DMS153 (cell line): Measurements from ENCODE around the gene ABCB6.

Experiments
- DNase-seq: peaks from one replicate; lab custom pipeline; 2025; lab: John Stamatoyannopoulos, UW

The ABCB6 gene

DNA sequence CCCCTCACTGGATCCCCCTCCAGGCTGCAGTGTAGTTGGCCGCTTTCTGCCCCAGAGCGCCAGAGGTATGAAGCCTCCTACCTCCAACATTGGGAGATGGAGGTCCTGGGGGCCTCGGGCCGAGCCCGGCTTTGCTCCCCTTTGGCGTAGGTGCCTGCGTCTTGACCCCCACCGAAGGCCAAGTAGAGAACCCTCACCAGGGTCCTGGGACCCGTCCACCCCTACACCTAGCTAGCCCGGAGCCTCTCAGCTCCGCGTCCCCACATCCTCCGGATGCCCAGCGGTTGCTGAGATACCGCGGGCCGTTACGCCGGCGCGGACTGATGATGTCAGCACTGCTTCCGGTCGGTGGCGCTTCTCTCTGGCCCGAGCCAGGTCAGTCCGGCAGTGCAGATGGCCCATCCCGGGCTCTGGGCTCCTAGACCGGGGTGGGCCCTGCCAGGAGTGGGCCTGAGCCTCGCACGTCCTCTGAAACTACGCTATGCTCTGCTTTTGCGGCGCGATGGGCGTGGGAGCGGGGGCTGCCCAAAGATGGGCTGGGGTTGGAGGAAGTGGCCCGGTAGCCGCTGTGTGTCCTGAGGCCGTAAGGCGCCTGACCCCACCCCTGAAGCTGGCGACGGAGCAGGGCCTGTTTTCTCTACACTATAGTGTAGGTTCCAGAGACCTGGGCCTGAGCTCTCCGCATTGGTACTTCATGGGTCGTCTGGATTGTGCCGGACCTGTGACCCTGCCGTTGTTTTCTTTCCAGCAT lies 26.6 kb upstream of the ABCB6 start, which contains the start of the genes GLB1L and STK16:
Gene GLB1L (minus strand): TSS at position 297 of the 751 bp plus-strand sequence. CDS start 1,871 bp downstream, outside the sequence.
Gene STK16 (plus strand): TSS at position 332 of the 751 bp plus-strand sequence. CDS start 521 bp downstream, outside the sequence.
- DNase-seq, result peak; percentile 80

DNA sequence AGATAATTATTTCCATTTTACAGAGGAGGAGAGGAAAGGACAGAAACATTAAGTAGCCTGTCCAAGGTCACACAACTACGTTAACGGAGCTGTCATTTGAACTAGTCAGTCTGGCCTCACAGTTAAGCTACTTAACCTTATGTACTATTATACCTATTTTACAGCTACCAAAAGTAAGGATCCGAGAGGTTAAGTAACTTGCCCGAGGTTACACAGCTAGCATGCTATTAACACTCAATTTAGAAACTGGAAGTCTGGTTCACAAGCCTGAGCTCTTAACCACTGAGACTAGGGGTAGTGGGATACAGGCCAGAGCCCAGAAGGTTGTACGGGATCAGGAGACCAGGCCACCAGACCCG lies 26.0 kb upstream of the ABCB6 start:
- no peak for DNase-seq

DNA sequence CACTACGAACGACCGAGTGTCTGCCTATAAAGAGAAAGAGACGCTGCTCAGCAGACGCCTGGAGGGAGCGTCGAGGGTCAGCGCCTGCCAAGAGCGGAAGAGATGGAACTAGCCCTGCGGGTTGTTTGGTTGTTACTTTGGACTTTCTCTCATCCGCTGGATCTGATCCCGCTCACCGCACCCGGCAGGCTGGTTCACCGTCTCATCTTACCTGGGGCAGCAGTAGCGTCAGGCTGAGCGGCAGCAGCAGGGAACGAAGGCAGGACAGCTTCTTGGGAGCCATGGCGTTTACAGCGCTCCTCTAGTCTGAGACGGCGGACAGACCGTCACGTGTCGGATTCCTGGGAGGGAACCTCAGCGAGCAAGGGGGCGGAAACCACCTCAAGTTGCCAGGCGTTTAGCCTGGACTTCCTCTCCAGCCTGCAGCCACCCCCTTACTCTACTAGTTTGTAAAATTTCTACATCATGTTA lies 24.6 kb upstream of the ABCB6 start:
- no peak for DNase-seq

DNA sequence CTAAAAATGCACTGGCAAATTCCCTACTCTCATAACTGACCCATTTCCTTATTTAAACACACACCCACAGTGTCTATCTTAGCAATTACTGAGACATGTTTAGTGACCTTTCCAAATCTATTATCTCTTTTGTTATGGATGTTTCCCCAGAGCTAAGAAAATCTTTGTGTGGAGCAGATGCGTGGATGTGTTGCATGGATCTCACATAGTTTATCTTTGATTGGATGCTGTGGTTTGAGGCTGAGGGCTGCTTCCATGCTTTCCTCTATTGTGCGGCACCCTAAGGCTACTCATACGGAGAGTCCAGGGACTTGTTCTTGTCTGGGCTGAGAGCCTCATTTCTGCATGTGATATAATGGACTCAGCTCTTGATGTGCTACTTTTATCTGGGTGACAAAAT lies 15.6 kb upstream of the ABCB6 start:
- DNase-seq, result no peak

DNA sequence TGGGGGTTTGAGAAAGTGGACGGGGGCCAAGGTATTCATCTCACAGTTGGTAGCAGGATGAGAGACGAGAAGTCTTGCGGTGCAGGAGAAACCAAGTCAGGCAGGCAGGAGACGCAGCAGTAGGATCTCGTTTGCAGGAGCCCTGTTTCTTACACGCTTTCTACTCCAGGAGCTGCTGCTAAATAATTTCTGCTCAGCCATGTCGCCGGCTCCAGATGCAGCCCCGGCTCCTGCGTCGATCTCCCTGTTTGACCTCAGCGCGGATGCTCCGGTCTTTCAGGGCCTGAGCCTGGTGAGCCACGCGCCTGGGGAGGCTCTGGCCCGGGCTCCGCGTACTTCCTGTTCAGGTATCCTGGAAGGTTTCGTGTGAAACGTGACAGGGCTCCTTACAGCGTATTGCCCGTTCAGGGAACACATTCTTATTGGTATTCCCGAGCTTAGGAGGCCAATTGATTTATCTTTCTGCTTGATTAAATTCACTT lies 11.3 kb upstream of the ABCB6 start:
- DNase-seq, result no peak

DNA sequence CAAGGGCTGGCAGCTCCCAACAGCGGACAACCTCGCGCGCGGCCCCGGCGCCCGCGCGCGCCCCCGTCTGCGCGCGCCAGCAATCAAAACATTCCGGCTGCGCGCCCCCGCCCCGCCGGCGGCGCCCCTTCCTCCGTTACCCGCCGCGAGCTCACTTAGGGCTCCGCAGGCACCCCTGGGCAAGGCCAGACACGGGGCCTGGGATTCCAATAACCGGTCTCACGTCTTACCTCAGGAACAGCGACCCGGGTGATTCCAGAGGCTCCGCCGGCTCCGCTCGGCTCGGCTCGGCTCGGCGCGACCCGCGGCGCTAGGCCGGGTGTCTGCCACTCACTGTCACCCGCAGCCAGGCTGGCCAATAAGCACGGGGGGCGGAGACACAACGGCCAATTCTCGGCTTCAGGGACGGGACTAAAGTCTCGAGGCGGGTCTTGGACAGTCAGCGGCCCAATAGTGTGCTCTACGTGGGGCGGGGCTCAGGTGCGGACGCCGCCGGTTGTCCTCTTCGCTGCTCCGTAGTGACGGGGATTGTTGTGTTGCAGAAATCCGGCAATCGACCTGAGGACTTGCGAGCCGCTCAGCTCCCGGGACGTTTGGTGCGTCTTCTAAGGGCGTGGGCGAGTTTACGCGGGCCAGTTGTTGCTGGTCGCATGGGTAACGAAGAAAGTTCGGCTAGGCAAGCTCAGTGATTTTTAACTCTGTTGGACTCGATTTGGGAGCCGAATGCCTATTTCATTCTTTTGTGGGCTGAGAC lies 10.7 kb upstream of the ABCB6 start, which contains the start of the genes ANKZF1 and ATG9A:
Gene ANKZF1 (plus strand): TSS at position 502 of the 754 bp plus-strand sequence. CDS start 452 bp downstream, outside the sequence.
Gene ATG9A (minus strand): TSS at position 332 of the 754 bp plus-strand sequence. CDS start 1,612 bp downstream, outside the sequence.
- DNase-seq, result peak; percentile 98

DNA sequence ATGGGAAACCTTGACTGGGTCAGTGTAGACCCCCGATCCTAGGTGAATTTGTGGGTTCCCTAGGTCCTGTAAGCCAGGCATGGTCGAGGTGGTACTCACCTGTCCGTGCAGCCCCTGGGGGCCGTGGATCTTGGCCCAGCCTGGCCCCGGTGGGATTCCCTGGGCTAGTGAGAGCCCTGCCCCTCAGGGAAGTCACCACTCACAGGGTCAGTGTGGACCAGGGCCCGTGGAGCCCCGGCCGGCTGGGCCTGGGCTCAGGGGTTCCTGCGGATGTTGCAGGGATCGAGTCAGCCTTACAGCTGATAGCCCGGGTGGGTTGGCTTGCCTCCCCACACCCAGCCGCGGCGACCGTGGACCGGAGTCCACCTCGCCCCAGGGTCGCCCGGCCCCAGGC lies 10.2 kb upstream of the ABCB6 start:
- no peak for DNase-seq

DNA sequence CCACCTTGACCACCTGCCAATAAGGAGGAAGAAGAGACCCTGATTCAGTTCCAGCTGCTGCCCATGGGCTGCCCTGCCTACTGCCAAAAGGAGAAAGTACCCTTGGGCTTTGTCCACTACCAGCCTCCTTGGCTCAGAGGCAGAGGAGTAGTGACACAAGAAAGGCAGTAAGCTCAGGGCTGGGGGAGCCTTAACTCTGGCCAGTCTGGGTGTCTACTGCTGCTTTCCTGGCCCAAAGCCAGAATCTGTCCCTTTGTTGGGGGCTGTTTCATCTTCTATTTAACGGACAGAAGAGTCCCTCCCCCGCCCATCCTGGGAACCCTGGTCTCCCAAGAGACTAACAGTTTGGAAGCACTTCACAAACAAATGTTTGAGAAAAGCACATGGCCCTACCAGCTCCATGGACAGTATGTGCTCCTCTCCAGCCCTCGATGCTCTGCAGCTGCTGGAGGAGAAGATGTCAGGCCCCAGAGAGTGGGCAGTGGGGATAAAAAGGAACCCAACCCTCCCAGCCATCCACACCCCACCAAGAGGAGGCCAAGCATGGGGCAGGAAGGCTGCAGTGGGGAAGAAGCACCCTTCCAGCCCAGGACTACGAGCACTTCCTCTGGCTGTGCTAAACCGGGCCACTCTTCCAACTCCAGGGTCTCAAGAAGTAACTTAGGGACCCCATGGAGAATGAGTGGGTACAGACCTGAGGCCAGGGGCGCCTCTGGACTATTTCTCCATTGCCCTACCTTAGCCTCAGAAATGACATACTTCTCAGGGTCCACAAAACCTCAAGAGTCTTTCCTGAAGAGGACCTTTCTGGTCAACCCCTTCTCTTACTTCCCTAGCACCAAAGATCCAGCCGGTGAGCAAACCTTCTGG lies 9.5 kb upstream of the ABCB6 start:
- no peak for DNase-seq

DNA sequence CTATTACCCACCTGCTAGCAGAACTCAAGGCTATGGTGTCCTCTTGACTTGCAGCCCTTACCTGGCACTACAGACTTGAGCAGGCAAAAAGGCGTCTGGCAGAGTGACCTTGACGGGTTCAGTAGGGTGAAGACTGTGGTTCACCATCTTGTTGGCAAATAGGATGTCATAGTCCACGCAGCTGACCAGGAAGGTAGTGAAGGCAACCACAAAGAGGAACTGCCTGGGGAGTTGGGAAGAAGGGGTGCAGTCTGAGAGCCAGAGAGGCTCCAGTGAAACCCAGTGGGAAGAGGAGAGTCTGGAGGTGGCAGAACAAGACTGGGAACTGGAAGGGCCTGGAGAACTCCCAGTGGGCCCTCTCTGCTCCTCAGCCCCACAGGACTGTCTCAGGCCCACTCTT lies 6.6 kb upstream of the ABCB6 start:
- DNase-seq, result no peak

DNA sequence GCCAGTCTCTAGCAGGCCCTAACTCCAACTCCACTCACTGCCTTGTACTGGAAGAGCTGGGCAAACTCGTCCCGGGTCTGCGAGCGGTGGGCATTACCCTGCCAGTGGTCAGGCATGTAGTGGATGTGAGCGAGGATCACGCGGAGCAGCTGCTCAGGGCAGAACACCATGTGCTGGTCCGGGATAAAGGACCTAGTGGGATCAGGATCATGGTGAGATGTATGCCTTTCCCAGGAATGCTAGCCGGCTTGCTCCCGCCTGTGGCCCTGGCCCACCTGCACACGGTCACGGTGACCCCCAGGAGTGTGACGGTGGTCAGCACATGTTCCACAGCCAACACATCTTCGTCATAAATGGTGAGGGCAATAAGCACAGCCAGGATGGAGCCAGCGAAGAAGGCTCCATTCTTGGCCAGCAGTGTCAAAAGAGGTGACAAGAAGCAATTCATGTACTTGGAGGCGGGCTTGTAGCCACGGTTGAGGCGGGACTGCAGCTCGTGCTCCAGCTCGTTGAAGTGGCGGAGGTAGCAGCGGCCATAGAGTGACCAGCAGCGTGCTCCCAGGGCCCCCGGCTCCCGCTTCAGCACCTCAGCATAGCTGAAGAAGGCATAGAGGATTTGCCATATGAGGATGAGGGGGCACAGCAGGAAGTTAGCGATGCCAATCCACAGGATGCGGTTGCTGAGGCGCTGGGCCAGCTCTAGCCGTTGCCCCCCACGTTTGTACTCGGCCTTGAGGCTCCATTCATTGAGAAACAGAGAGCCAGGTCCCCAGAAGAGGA lies 5.3 kb upstream of the ABCB6 start:
- DNase-seq, result no peak

DNA sequence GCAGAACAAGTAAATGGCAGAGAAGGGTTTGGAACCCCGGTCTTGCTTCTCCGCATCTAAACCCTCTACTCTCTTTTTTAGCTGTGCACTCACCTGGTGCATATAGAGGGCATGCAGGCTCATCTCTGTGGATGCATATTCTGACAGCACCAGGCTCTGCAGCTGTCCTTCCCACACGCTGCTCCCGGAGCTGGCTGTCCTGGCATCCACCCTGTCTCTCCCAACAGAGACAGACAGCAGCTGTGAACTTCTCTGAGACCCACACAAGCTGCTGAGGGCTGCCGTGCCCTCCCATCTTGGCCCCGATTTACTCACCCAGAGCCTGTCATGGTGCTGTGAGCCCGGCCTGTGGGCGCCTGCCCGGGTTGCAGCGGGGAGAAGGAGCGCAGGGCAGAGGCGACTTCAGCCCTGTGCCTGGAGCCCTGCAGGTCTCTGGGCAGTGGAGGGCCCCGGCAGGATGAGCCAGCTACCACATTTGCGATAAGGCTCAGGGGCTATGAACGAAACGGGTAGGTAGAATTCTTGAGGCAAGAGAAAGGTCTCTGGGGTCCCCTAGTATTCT lies 3.3 kb upstream of the ABCB6 start:
- DNase-seq, result no peak

DNA sequence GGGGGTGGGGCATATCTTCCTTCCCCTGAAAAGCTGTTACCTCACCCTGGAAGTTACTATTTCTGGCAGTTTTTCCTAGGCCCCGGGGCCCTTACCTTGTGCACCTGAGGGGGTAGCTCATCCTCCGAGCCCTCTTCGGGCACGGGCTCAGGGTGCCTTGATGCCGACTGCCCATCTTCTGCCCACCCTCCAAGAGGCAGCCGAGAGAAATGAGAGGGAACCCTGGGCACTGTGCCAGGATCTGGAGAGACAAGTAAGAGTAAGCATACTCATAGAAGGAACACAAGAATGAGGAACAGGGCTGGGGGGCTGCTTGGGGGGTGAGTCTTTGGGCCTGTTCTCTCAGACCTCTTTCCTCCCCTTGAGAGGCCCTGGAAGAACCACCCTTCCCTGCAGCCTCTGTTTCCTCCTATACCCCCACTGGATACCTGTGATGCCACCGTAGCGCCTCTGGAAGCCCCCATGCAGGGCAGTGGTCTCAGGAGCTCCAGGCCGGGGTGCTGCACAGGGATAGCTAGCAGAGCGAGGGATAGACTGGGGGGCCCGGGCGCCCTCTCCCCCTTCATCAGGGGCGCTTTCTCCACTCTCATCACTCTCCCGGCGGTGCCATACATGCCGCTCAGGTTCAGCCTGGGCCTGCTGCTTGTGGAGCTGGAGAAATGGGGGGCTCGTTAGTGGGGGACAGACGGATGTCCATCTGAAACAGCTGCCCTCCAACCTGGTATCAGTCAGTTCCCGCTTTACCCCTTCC lies 2.1 kb upstream of the ABCB6 start:
- DNase-seq, result no peak

DNA sequence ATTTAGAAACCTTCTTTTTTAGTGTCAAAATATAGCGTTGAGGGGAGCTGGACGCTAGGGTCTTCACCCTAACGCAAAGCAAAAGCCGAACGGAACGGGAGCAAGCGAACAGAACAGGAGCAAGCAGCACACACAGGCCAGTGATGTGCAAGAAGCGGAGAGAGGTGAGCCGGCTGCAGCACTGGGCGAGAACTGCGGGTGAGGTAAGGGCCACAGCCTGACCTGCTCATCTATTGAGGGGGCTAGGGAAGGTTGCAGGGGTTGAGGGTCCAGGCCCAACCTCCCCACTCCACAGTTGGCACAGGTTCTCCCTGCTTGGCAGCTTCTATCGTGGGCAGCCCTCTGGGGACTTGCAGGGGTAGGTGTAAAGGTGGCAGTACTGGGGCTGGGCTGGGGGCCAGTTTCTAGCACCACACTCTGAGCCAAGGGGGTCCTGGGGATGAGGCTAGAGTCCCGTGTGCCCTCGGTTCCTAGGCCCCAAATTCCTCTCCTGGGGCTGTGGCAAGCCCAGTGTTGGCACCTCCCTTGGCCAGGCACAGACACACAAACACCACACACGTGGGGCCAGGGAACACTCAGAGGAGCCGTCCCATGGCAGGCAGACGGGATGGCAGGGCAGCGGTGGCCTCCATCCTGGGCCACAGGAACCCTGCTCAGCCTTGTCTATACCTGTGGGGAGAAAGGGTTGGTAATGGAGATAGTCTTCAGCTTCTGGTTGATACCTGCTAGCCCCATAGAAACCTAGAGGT lies 1.2 kb upstream of the ABCB6 start:
- no peak for DNase-seq

DNA sequence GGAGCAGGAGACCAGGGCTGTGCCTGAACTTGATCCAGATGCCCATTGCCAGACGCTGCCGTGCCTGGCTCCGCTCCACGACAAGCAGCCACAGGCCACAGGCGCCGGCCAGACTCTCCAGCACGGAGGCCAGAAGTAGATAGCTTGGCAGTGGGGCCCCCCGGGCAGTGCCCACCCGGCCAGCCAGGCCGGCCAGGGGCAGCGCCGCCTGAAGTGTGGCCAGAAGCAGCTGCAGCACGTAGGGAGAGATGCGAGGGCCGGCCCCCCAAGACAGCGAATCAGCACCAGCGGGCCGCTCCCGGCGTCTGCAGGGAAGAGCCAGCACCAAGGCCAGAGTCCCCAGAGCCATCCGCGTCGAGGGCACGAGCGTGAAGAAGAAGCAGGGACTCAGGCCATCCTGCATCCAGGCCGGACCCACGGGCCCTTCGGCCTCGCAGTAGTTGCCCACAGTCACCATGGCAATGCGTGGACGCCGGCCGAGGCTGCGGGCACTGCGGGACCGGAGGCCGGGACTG lies 484 bp downstream of the ABCB6 start:
- peak; percentile 53 for DNase-seq

DNA sequence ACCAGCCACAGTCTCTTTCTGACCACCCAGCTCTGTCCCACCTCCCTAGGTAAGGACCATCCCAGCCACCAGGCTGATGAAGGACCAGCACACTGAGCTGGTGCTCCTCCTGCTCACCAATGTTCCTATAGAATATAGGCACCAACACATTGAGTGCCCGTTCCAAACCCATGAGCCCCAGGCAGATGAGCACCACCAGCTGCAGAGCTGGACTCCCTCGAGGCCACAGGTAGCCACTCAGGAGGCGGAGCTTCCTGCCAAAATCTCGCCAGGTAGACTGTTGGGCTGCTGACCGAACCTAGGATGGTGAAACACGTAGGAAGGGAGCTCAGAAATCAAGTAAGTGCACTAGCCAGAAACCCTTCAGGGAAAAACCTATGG lies 2.2 kb downstream of the ABCB6 start:
- DNase-seq, result no peak

DNA sequence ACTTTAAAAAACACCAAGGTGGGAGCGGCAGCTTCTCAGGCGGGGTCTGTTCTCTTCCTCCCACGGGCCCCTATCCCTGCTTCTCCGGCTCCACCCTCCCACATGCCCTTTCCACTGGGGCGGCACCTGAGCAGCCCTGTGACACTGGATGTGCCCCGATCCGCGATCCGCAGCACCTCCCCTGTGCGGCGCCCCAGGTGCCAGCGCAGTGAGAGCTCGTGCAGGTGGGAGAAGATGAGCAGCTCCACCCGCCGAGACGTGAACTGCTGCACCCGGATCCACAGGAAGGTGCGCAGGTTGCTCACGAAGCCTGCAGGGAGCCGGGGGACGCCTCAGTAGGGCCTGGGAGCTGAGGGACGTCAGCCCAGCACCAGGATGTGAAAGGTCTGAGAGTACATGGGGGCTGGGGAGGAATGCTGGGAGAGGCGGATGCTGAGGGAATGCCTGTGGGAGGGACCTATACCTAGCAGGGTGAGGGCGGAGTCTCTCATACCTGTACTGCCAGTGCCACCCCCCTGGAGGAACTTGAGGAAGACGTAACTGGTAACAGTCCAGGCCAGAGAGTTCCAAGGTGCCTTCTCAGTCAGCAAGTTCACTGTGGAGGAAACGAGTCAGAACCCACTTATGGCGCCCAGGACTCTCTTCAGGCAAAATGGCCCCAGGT lies 2.8 kb downstream of the ABCB6 start:
- no peak for DNase-seq

DNA sequence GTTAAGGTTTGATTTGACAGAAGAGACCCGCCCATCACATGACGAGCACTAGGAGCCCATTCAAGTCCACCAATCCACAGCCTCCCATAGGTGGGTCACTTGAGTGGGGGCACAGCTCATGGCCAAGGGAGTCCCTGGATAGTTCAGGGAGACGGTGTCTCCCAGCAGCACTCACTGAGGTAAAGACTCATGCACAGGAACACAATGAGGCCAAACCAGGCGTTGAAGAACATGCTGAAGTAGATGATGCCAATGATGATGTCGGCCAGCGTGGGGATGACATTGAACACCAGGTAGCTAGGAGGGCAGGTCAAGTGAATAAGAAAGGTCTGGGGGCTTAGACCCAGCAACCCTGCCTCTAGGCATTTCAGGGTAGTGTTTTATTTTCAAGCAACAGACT lies 4.0 kb downstream of the ABCB6 start:
- DNase-seq, result no peak

DNA sequence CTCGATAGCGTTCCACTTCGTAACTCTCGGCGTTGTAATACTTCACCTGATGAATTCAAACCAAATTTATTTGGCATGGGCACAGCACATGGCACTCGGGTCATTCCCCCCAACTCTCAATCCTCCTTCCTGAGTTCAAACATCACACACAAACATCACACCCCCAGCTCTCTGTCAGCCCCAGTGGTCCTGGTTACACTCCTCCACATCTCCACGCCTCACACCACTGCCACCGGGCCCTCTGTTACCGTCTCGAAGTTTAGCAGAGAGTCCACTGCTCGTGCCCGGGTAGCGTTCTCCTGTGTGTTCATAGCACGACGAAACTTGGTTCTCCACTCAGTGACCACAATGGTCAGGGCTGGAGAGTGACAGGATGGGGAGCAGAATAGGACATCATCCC lies 4.6 kb downstream of the ABCB6 start:
- no peak for DNase-seq
